HL-60/S4 treated with retinoic acid at 250 ng/mL for 4 days and 3 days (cell line): Measurements from ENCODE around the gene CORO6.

Source experiments
- in situ Hi-C: fragments of 300-500 bp; cut with MboI; formaldehyde crosslinking; loops from 2 replicates; pipeline ENCODE4 v1.7.0; 2022; ENCODE audit warnings: low sequenced_read_pairs

Gene CORO6

DNA sequence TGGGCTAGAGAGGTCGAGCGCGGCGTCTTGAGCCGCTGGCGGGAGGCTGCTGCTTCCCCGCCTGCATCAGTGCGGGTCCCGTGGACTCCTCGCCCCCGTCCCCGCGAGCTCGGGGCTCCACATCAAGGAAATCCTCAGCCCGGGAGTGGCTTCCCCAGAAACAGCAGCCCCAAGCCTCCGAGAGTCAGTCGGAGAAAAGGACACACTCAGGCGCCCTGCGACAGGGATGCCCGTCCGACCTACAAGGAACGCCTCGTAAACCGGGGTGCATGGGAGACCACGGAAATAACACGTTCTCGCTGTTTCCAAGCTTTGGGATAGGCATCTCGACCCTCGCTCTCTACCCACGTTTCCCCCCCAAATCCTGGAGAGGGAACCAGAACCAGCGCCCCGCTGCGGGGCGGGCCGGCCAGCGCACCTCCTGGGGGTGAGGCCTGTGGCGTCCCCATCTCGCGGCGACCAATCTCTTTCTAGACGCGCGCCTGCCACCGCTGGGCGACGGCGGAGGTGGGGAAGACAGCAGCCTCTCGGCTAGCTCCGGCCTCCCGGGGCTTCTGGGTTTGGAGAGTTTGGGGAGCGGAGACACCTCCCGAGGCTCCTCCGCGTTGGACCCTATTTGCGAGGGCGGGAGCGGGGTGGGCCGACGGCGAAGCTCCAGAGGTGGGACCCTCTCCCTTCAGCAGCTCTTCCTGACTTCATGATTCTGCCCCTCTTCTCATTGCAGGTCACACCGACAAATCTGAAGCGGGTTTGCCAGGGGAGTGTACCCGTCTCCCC, 55.0 kb downstream of the CORO6 start:
- in situ Hi-C loops, result no loop called here

DNA sequence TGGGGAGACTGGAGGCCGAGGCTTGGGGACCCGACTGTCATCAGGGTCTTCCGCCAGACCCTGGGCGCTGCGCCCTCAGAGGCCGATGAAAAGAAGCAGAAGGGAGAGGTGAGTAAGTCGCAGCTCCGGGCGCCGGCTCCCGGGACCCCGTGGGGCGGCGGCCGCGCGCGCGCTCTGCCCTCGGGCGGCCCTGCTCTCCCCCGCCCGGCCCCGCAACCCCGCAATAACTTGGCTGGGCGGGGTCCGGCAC, 55.5 kb downstream of the CORO6 start:
- in situ Hi-C loops, result no loop called here

DNA sequence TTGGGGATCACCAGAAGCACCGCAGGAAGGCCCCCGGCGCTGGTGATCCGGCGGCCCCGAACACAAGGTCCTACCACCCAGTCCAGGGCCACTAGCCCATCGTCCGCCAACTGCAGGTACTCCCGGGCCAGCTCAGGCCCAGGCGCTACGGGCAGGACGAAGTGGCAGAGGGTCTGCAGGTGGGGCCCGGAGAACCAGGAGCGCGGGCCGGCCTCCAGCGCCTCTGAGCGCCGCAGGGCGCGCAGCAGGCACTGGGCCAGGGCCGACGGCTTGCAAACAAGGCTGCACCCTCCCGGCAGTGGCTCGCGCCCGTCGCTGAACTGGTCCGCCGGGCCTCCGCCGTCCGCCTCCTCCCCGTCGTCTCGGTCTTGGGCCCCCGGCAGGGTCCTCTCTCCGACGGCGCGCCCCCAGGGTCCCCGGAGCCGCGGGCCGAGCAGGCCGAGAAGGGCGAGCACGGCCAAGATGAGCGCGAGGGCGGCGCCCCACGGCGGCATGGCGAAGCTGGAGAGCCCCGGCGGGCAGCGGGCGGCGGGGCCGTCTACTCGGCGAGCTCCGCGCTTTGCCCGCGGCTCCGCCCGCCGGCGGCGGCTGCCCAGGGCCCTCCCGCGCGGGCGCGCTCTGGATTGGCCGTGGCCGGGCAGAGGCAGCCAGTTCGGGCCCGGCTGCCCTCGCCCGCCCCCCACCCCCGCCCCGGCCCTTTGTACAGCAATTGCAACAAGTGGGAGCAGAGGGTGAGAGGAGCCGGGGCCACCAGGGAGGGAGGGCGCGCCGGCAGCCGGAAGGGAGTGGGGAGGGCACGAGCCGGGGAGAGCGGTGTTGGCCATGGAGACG, 56.0 kb downstream of the CORO6 start, which contains the start of gene ABHD15:
TSS of gene ABHD15 (minus strand) at position 565 of the 831 bp plus-strand sequence. CDS start at position 494, 71 bp downstream.
- in situ Hi-C loops, result no loop called here

DNA sequence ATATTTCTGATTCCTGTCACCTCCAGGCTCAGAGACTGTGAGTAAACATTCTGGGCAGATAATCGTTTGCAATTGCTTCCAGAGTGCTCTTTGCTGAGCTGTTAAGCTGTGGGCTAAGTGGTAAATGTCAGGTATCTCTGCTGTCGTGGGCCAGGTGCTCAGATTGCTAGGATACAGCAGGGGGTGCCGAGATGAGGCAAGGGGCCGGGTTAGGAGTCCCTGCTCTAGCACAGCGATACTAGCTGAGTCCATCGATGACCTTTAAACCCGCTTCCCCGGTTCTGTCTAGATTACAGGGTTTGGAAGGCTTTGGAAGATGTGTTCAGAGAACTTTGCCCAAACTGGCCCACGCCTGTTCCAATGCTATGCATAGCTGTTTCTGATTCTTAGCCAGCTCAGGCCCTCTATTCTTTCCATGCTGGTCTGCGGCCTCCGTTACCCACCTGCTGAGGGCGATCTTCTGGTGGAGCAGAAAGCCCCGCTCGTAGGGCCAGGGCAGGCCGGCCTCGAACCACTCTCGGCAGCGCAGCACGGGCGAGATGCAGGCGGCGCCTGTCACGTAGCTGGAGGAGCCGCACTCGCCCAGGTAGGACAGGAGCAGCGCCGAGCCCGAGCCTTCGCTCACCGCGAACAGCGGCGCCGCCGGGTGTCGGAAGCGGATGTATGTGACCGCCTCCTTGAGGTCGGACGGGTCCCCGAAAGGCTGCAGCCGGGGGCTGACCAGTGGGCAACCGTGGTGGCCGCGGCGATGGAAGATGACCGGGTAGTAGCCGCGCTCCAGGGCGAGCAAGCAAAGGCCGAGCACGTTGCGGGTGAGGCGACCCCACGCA, 56.9 kb downstream of the CORO6 start:
- in situ Hi-C loops, result no loop called here
